ENCODE measurements around the gene RPRD1B. TPM values are rescaled to one million over a fixed set of nuclear protein-coding genes. Genes with fewer than 3 reads are reported as not detected.
"Not testable (repeated sequence)": the region's sequence is repeated elsewhere in the genome, so short reads cannot be mapped to it uniquely, and the experiment has no call there.

The RPRD1B gene
- polyA plus RNA-seq, 10 donors, result 18.4 to 33.0 (median 26.5) TPM

GRCh38 chr20:38102206-38102605 is 68.7 kb downstream of the RPRD1B start:
- not testable (repeated sequence) for DNase-seq

- DNase-seq, result no peak
Measured at GRCh38 chr20:38104285-38104684, 70.7 kb downstream of the RPRD1B start.

- no peak for DNase-seq
Measured at GRCh38 chr20:38106461-38106860, 72.9 kb downstream of the RPRD1B start.

- not testable (repeated sequence) for DNase-seq
Measured at GRCh38 chr20:38107386-38107785, 73.8 kb downstream of the RPRD1B start.

- not testable (repeated sequence) for DNase-seq
Measured at GRCh38 chr20:38107916-38108315, 74.4 kb downstream of the RPRD1B start.

- DNase-seq, result peak in 2 of 3 donors; percentile 64 to 93
Measured at GRCh38 chr20:38108438-38108985, 75.0 kb downstream of the RPRD1B start.

- DNase-seq, result peak; percentile 89 to 95 (median 89)
Measured at GRCh38 chr20:38108986-38109541, 75.5 kb downstream of the RPRD1B start.

- peak; percentile 84 to 98 (median 91) for DNase-seq
Measured at GRCh38 chr20:38109591-38110524, 76.3 kb downstream of the RPRD1B start.

- DNase-seq, result peak in 1 of 3 donors; percentile 29
Measured at GRCh38 chr20:38110525-38111178, 77.1 kb downstream of the RPRD1B start.

GRCh38 chr20:38111366-38112232 is 78.1 kb downstream of the RPRD1B start:
- DNase-seq, result no peak

GRCh38 chr20:38112261-38112929 is 78.8 kb downstream of the RPRD1B start:
- peak; percentile 40 to 46 (median 44) for DNase-seq

- DNase-seq, result no peak
Measured at GRCh38 chr20:38112930-38113294, 79.4 kb downstream of the RPRD1B start.

GRCh38 chr20:38113401-38114325 is 80.1 kb downstream of the RPRD1B start:
- peak in 1 of 3 donors; percentile 21 for DNase-seq

- DNase-seq, result no peak
Measured at GRCh38 chr20:38114353-38114791, 80.8 kb downstream of the RPRD1B start.

GRCh38 chr20:38115205-38115604 is 81.7 kb downstream of the RPRD1B start:
- DNase-seq, result no peak

GRCh38 chr20:38115896-38116295 is 82.3 kb downstream of the RPRD1B start:
- DNase-seq, result no peak

- DNase-seq, result no peak
Measured at GRCh38 chr20:38116409-38117165, 83.0 kb downstream of the RPRD1B start.

- no peak for DNase-seq
Measured at GRCh38 chr20:38117205-38117604, 83.7 kb downstream of the RPRD1B start.

GRCh38 chr20:38117635-38118034 is 84.1 kb downstream of the RPRD1B start:
- DNase-seq, result no peak
